ENCODE results near the gene MDFIC2. TPM values are rescaled to one million over a fixed set of nuclear protein-coding genes. Genes with fewer than 3 reads are reported as not detected.
"Not testable (repeated sequence)": the region's sequence is repeated elsewhere in the genome, so short reads cannot be mapped to it uniquely, and the experiment has no call there.

MDFIC2 gene
- total RNA-seq, 2 donors from 2014 or later, result not detected

DNA sequence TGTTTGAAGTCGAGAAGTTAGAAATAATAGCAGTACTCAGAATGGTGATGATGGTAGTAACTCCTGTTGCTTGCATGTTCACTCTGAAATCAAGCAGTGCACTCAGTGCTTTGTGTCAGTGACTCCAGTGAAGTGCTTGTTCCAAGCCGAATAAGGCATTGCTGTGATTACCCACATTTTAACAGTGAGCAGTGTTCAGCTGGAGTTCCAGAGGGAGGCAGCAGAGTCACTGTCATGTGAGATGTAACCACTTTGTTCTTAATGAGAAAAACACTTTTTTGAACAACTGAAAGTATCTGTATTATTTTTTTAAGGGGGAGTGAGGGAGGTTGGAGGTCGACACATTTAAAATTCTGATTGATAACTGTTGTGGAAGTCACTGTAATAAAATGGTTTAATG lies 3.7 kb downstream of the MDFIC2 start:
- H3K9me3 ChIP-seq, result no peaks in the 10 kb centered on the region
- no peak overlapping the region for H3K4me3 ChIP-seq
- no peaks in the 10 kb centered on the region for H3K4me1 ChIP-seq
- no peak for TF ChIP-seq CTCF (IDR thresholded peaks at IDR 0.05)
- no peak for DNase-seq (ENCODE audit: low spot score)
- no peaks in the 10 kb centered on the region for H3K36me3 ChIP-seq
- H3K27ac ChIP-seq, result no peak overlapping the region
- H3K27me3 ChIP-seq, result no peaks in the 10 kb centered on the region

GRCh38 chr3:70306736-70307135 lies 5.7 kb downstream of the MDFIC2 start:
- Histone ChIP-seq H3K4me1 (no peaks in the 10 kb centered on the region), H3K36me3 (no peaks in the 10 kb centered on the region), H3K4me3 (no peak overlapping the region), H3K27ac (no peak overlapping the region), H3K9me3 (no peaks in the 10 kb centered on the region), H3K27me3 (no peaks in the 10 kb centered on the region)
- no peak for DNase-seq (ENCODE audit: low spot score)
- no peak for TF ChIP-seq CTCF (IDR thresholded peaks at IDR 0.05)

- H3K36me3 ChIP-seq, result no peaks in the 10 kb centered on the region
- no peak overlapping the region for H3K4me3 ChIP-seq
- no peak for DNase-seq (ENCODE audit: low spot score)
- no peaks in the 10 kb centered on the region for H3K4me1 ChIP-seq
- TF ChIP-seq CTCF (IDR thresholded peaks at IDR 0.05), result no peak
- H3K27me3 ChIP-seq, result no peaks in the 10 kb centered on the region
- H3K9me3 ChIP-seq, result no peaks in the 10 kb centered on the region
- H3K27ac ChIP-seq, result no peak overlapping the region
Measured at GRCh38 chr3:70298385-70298784, 14.1 kb downstream of the MDFIC2 start.

DNA sequence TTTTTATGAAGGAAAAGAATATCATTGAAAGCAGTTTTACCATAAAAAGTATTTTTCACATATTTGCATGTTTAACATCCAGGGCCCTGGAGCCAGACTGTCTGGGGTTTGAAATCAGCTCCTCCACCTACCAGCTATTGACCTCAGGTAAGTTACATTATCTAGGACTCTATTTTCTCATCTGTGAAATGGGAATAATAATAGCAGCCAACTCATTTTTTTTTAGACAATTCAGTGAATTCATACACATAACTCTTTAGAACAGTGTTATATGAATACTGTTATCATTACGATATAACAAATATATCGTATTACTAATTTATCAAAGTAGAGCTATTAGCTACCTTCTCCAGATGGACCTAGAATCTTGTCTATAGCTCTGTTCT lies 21.3 kb downstream of the MDFIC2 start:
- H3K4me1 ChIP-seq, result no peaks in the 10 kb centered on the region
- no peak for DNase-seq (ENCODE audit: low spot score)
- no peak overlapping the region for H3K27ac ChIP-seq
- no peaks in the 10 kb centered on the region for H3K36me3 ChIP-seq
- no peaks in the 10 kb centered on the region for H3K9me3 ChIP-seq
- H3K4me3 ChIP-seq, result no peak overlapping the region
- no peak for TF ChIP-seq CTCF (IDR thresholded peaks at IDR 0.05)
- H3K27me3 ChIP-seq, result no peaks in the 10 kb centered on the region

DNA sequence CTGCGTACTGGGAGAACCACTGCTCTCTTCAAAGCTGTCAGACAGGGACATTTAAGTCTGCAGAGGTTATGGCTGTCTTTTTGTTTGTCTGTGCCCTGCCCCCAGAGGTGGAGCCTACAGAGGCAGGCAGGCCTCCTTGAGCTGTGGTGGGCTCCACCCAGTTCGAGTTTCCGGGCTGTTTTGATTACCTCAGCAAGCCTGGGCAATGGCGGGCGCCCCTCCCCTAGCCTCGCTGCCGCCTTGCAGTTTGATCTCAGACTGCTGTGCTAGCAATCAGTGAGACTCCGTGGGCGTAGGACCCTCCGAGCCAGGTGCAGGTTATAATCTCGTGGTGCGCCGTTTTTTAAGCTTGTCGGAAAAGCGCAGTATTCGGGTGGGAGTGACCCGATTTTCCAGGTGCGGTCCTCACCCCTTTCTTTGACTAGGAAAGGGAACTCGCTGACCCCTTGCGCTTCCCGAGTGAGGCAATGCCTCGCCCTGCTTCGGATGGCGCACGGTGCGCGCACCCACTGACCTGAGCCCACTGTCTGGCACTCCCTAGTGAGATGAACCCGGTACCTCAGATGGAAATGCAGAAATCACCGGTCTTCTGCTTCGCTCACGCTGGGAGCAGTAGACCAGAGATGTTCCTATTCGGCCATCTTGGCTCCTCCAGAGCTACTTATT lies 21.9 kb downstream of the MDFIC2 start:
- not testable (repeated sequence) for H3K27me3 ChIP-seq; H3K4me3 ChIP-seq; H3K9me3 ChIP-seq; H3K36me3 ChIP-seq; DNase-seq (ENCODE audit: low spot score); H3K27ac ChIP-seq; H3K4me1 ChIP-seq

DNA sequence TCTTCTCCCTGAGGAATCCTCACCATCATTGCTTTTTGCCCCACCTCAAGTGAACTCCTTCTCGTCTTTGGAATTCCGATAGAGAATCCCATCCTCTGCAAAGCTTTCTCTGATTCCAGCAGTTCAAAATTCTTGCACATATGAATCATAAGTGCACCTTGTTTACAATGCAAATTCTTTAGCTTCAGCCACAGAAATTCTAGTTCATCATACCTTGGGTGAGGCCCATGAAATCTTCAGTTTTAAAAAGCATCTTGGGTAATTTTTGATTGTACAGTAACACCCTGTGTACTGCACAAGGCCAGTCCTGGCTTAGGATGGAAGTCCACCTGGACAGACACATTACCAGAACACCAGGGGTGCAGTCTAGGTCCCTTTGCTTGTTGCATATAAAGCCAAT lies 30.8 kb downstream of the MDFIC2 start:
- no peak for TF ChIP-seq CTCF (IDR thresholded peaks at IDR 0.05)
- Histone ChIP-seq H3K36me3 (no peaks in the 10 kb centered on the region), H3K9me3 (no peaks in the 10 kb centered on the region), H3K4me3 (no peak overlapping the region), H3K27me3 (no peaks in the 10 kb centered on the region), H3K27ac (no peak overlapping the region), H3K4me1 (no peaks in the 10 kb centered on the region)
- no peak for DNase-seq (ENCODE audit: low spot score)
